ENCODE results near the gene IFT25. TPM values are rescaled to one million over a fixed set of nuclear protein-coding genes. Genes with fewer than 3 reads are reported as not detected.

IFT25 gene
- polyA plus RNA-seq, 1 experiment = 54.2 TPM

DNA sequence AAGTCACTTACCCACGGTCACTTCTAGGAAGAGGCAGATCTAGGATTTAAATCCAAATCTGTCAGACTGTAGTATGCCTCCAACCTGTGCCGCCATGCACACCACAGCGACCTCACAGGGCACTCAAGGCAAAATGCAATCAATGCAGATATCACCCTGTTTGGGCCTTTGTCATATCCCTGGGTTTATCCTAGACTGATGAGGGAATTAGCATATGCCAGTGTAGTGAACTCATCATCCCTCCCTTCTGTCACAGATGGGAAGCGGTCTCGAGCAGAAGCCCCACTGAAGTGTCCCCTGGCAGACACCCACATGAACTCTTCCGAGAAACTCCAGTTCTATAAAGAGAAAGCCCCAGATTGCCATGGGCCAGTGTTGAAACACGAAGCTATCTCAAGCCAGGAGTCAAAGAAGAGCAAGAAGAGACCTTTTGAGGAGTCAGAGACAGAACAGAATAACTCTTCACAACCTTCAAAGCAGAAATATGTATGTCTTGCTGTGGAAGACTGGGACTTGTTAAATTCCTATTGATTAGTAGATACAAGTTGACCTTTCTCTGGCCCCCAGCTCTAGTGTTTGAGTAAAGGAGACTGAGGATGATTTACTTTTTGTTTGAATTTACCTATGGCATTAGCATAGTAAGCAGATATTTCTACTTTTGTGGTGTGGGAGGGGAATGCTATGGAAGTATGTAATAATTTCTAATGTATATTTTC, 22.1 kb upstream of the IFT25 start:
- TF ChIP-seq, protein P1, sequence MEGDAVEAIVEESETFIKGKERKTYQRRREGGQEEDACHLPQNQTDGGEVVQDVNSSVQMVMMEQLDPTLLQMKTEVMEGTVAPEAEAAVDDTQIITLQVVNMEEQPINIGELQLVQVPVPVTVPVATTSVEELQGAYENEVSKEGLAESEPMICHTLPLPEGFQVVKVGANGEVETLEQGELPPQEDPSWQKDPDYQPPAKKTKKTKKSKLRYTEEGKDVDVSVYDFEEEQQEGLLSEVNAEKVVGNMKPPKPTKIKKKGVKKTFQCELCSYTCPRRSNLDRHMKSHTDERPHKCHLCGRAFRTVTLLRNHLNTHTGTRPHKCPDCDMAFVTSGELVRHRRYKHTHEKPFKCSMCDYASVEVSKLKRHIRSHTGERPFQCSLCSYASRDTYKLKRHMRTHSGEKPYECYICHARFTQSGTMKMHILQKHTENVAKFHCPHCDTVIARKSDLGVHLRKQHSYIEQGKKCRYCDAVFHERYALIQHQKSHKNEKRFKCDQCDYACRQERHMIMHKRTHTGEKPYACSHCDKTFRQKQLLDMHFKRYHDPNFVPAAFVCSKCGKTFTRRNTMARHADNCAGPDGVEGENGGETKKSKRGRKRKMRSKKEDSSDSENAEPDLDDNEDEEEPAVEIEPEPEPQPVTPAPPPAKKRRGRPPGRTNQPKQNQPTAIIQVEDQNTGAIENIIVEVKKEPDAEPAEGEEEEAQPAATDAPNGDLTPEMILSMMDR (IDR thresholded peaks at IDR 0.05; ENCODE audit: low read depth, low read length) = no peak
- no peak for DNase-seq (ENCODE audit: low read depth, low spot score)
- Histone ChIP-seq H3K4me3 (ENCODE audit: low read depth, low read length) (no peak overlapping the region), H3K9me3 (ENCODE audit: control insufficient read depth, insufficient read depth, low read length) (no peaks in the 10 kb centered on the region), H3K27me3 (ENCODE audit: control insufficient read depth, insufficient read depth, low read length) (no peaks in the 10 kb centered on the region), H3K27ac (ENCODE audit: low read depth, low read length) (no peak overlapping the region)
- CTCF ChIA-PET = no interaction called here
- POLR2A ChIA-PET = no interaction called here

DNA sequence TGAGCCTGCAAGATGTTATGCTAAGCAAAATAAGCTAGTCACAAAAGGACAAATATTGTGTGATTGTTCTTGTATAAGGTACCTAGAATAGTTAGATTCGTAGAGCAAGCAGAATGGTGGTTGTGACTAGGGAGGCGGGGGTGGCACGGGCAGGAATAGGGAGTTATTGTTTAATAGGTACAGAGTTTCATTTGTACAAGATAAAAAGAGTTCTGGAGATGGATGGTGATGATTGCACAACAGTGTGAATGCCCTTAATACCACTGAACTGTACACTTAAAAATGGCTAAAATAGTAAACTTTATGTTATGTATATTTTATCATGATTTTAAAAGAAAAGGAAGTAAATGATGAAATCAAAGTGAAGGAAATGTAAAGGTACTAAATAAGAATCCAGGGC, 21.3 kb upstream of the IFT25 start:
- no peak for DNase-seq (ENCODE audit: low read depth, low spot score)
- H3K27ac ChIP-seq (ENCODE audit: low read depth, low read length) = no peak overlapping the region
- POLR2A ChIA-PET = no interaction called here
- CTCF ChIA-PET = interaction anchor here (1.0 kb wide), 1 partner anchor 106 kb away, joined by 3 read pairs; no protein-coding TSS in a partner anchor
- TF ChIP-seq, protein P1 (IDR thresholded peaks at IDR 0.05; ENCODE audit: low read depth, low read length) = no peak
- H3K4me3 ChIP-seq (ENCODE audit: low read depth, low read length) = no peak overlapping the region
- no peaks in the 10 kb centered on the region for H3K27me3 ChIP-seq (ENCODE audit: control insufficient read depth, insufficient read depth, low read length)
- H3K9me3 ChIP-seq (ENCODE audit: control insufficient read depth, insufficient read depth, low read length) = no peaks in the 10 kb centered on the region

DNA sequence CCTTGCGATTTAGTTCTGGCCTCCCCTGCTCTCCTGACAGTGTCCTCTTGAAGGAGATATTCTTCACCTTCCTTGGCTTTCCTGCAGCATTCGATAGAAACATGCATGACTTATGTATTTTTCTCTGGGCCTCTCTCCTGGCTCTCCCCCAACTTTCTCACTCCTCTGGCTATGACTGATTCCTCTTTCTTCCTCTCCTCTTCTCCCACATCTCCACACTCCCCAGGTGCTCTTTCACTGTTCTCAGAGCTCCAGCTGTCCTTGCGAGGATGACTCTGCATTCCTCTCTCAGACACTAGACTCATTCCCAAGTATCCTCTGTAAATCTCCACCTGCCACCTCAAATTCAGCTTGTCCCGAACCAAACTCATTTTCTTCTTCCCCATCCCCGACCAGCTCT, 18.6 kb upstream of the IFT25 start:
- no peaks in the 10 kb centered on the region for H3K9me3 ChIP-seq (ENCODE audit: control insufficient read depth, insufficient read depth, low read length)
- H3K27ac ChIP-seq (ENCODE audit: low read depth, low read length) = no peak overlapping the region
- H3K4me3 ChIP-seq (ENCODE audit: low read depth, low read length) = no peak overlapping the region
- POLR2A ChIA-PET = no interaction called here
- CTCF ChIA-PET = interaction anchor here (0.5 to 3.4 kb wide), 4 partner anchors 18 to 103 kb away, joined by 3 to 10 read pairs (median 4); partner anchors contain the start of genes IFT25 and LRRC42
- H3K27me3 ChIP-seq (ENCODE audit: control insufficient read depth, insufficient read depth, low read length) = no peaks in the 10 kb centered on the region
- TF ChIP-seq, protein P1 (IDR thresholded peaks at IDR 0.05; ENCODE audit: low read depth, low read length) = no peak
- DNase-seq (ENCODE audit: low read depth, low spot score) = no peak

DNA sequence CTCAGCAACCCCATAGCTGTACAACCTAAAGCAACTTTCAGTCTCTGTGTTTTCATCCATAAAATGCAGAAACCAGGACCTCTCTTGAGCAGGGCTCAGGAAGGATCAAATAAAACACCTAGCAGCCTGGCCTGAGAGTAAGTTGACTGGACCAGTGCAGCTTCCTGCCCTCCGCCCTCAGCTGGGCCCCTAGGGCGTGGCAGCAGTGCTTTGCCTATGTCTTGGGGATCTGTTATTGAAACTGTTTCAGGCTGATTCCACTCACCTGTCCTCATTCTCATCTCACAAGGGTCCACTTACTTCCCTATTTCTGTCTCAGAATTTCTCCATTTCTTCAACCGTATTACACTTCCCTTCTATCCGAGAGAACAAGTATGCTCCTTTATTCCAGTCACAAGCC, 18.0 kb upstream of the IFT25 start:
- CTCF ChIA-PET = interaction anchor here (0.6 to 3.4 kb wide), 2 partner anchors 85 to 154 kb away, joined by 4 to 10 read pairs; no protein-coding TSS in a partner anchor

DNA sequence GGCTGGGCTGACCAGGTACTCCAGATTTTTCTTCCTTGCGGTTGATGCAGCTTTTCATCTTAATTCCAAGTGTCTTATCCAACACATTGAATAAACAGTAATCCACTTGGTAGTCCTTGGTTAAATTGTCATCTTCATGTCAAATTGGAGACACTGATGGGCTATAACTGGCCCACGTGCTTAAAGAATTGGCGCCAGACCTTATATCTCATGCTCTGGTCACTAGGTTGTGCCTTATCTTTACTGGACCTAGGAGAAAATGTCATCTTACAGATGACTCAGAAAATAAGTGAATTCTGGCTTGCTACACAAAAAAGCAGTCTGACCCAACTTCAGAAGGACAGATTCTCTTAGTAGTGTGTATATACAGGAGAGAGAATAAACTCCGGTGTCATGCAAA, 16.9 kb upstream of the IFT25 start:
- no peak overlapping the region for H3K4me3 ChIP-seq (ENCODE audit: low read depth, low read length)
- CTCF ChIA-PET = interaction anchor here (0.9 to 1.4 kb wide), 2 partner anchors 13 to 102 kb away, joined by 3 to 4 read pairs; no protein-coding TSS in a partner anchor

More for the DNA sequence above, 18.0 kb upstream of the IFT25 start:
- H3K27me3 ChIP-seq (ENCODE audit: control insufficient read depth, insufficient read depth, low read length) = no peaks in the 10 kb centered on the region
- no peaks in the 10 kb centered on the region for H3K9me3 ChIP-seq (ENCODE audit: control insufficient read depth, insufficient read depth, low read length)
- no peak overlapping the region for H3K4me3 ChIP-seq (ENCODE audit: low read depth, low read length)
- TF ChIP-seq, protein P1 (IDR thresholded peaks at IDR 0.05; ENCODE audit: low read depth, low read length) = no peak
- DNase-seq (ENCODE audit: low read depth, low spot score) = no peak
- no peak overlapping the region for H3K27ac ChIP-seq (ENCODE audit: low read depth, low read length)
- POLR2A ChIA-PET = no interaction called here

More for the DNA sequence above, 16.9 kb upstream of the IFT25 start:
- Histone ChIP-seq H3K9me3 (ENCODE audit: control insufficient read depth, insufficient read depth, low read length) (no peaks in the 10 kb centered on the region), H3K27me3 (ENCODE audit: control insufficient read depth, insufficient read depth, low read length) (no peaks in the 10 kb centered on the region), H3K27ac (ENCODE audit: low read depth, low read length) (no peak overlapping the region)
- TF ChIP-seq, protein P1 (IDR thresholded peaks at IDR 0.05; ENCODE audit: low read depth, low read length) = no peak
- POLR2A ChIA-PET = no interaction called here
- DNase-seq (ENCODE audit: low read depth, low spot score) = no peak
